Loucy (cell line): Measurements from ENCODE around the gene CPPED1.

Source experiments
- H2AFZ ChIP-seq: fragments of 200-600 bp; sonication (generic); 2 replicates; pipeline ENCODE4 v1.6.0; 2016; ENCODE audit warnings: antibody characterized with exemption, mild to moderate bottlenecking, low read length, moderate library complexity
- H3F3A ChIP-seq: fragments of 200-600 bp; 2 replicates; pipeline ENCODE4 v1.6.0; 2016; ENCODE audit warnings: antibody characterized with exemption, low read depth, mild to moderate bottlenecking
- H3K27me3 ChIP-seq: fragments of 200-600 bp; sonication (generic); 2 replicates; pipeline ENCODE4 v1.6.1; 2014; ENCODE audit warnings: low read length, mild to moderate bottlenecking; ENCODE audit not compliant: insufficient read depth, poor library complexity, severe bottlenecking
- H3K36me3 ChIP-seq: fragments of 200-600 bp; sonication (generic); 2 replicates; pipeline ENCODE4 v1.6.1; 2016; ENCODE audit warnings: low read length; ENCODE audit not compliant: insufficient read depth
- H3K4me1 ChIP-seq: fragments of 200-600 bp; sonication (generic); 2 replicates; pipeline ENCODE4 v1.5.1; 2014; ENCODE audit warnings: low read length, mild to moderate bottlenecking; ENCODE audit not compliant: insufficient read depth, poor library complexity, severe bottlenecking
- H3K4me2 ChIP-seq: fragments of 200-600 bp; sonication (generic); 2 replicates; pipeline ENCODE4 v1.6.0; 2014; ENCODE audit warnings: antibody characterized with exemption, low read length, low read depth, mild to moderate bottlenecking; ENCODE audit not compliant: poor library complexity, severe bottlenecking
- H3K4me3 ChIP-seq: fragments of 200-600 bp; sonication (generic); 2 replicates; pipeline ENCODE4 v1.5.1; 2014; ENCODE audit warnings: low read length, mild to moderate bottlenecking, mixed read lengths; ENCODE audit not compliant: poor library complexity, severe bottlenecking
- H3K79me2 ChIP-seq: fragments of 200-600 bp; sonication (generic); 2 replicates; pipeline ENCODE4 v1.6.1; 2014; ENCODE audit warnings: low read length; ENCODE audit not compliant: insufficient read depth
- H3K9ac ChIP-seq: fragments of 200-600 bp; sonication (generic); 2 replicates; pipeline ENCODE4 v1.6.0; 2014; ENCODE audit warnings: mild to moderate bottlenecking, low read depth, low read length, moderate library complexity; ENCODE audit not compliant: poor library complexity, severe bottlenecking
- H3K9me2 ChIP-seq: fragments of 200-600 bp; sonication (generic); replicated peaks from 2 replicates; pipeline ENCODE4 v1.6.1; 2016; ENCODE audit warnings: low read depth, low read length, mixed read lengths
- H3K9me3 ChIP-seq: fragments of 200-600 bp; sonication (generic); 2 replicates; pipeline ENCODE4 v1.6.1; 2014; ENCODE audit warnings: mild to moderate bottlenecking, antibody characterized with exemption, low read length, low read depth; ENCODE audit not compliant: insufficient read depth
- H4K20me1 ChIP-seq: fragments of 200-600 bp; sonication (generic); 2 replicates; pipeline ENCODE4 v1.6.0; 2014; ENCODE audit warnings: antibody characterized with exemption, low read length, mild to moderate bottlenecking; ENCODE audit not compliant: insufficient read depth, poor library complexity, severe bottlenecking
- EZH2phosphoT487 ChIP-seq: fragments of 200-600 bp; IDR thresholded peaks from 2 replicates; pipeline ENCODE4 v1.6.1; 2018; ENCODE audit warnings: antibody characterized with exemption, mild to moderate bottlenecking, moderate library complexity, borderline replicate concordance
- TF ChIP-seq, protein P1 (sequence below): fragments of 200-600 bp; sonication (generic); conservative IDR thresholded peaks from 2 replicates; pipeline ENCODE4 v1.5.1; 2014; ENCODE audit warnings: mild to moderate bottlenecking, antibody characterized with exemption, low read length

Gene CPPED1

DNA sequence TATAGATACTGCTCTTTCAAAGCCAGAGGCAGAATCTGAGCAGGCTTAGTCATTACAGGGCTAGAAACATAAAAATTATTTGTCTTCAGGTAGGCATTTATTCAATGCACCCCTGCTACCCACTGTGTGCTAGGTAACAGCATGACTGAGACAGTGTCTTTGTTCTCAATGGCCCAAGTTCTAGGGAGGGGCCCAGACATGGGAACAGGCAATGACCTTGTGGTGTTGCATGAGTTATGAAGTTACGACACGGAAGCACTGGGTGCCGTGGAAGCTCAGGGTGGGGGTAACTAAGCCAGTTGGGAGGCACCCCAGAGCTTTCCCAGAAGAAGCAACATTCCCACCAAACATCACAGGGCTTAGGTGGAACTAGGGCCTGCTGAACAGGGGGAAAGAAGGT is 87.0 kb downstream of the CPPED1 start:
- no peaks in the 10 kb centered on the region for H3F3A ChIP-seq
- no peaks in the 10 kb centered on the region for H3K4me1 ChIP-seq
- no peaks in the 10 kb centered on the region for H3K9me2 ChIP-seq
- no peak overlapping the region for H3K4me3 ChIP-seq
- no peaks in the 10 kb centered on the region for H3K36me3 ChIP-seq
- no peak for TF ChIP-seq EZH2phosphoT487
- TF ChIP-seq, protein P1, sequence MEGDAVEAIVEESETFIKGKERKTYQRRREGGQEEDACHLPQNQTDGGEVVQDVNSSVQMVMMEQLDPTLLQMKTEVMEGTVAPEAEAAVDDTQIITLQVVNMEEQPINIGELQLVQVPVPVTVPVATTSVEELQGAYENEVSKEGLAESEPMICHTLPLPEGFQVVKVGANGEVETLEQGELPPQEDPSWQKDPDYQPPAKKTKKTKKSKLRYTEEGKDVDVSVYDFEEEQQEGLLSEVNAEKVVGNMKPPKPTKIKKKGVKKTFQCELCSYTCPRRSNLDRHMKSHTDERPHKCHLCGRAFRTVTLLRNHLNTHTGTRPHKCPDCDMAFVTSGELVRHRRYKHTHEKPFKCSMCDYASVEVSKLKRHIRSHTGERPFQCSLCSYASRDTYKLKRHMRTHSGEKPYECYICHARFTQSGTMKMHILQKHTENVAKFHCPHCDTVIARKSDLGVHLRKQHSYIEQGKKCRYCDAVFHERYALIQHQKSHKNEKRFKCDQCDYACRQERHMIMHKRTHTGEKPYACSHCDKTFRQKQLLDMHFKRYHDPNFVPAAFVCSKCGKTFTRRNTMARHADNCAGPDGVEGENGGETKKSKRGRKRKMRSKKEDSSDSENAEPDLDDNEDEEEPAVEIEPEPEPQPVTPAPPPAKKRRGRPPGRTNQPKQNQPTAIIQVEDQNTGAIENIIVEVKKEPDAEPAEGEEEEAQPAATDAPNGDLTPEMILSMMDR: no peak
- H3K4me2 ChIP-seq: no peak overlapping the region
- H3K9me3 ChIP-seq: no peaks in the 10 kb centered on the region
- H3K79me2 ChIP-seq: no peaks in the 10 kb centered on the region
- H4K20me1 ChIP-seq: no peaks in the 10 kb centered on the region
- no peaks in the 10 kb centered on the region for H3K27me3 ChIP-seq
- no peak overlapping the region for H3K9ac ChIP-seq
- H2AFZ ChIP-seq: no peak overlapping the region

DNA sequence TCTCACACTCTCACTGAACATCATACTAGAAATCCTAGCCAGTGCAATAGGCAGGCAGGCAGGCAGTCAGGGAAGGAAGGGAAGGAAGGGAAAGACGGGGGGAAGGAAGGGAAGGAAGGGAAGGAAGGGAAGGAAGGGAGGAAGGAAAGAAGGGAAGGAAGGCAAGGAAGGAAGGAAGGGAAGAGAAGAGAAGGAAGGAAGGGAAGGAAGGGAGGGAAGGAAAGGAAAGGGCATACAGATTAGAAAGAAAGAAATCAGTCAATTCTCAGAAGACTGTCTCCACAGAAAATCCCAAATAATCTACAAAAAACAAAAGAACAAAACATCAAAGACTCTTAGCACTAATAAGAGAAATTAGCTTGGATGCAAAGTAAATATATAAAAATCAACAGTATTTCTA is 93.9 kb downstream of the CPPED1 start:
- no peaks in the 10 kb centered on the region for H4K20me1 ChIP-seq
- H3F3A ChIP-seq: no peaks in the 10 kb centered on the region
- no peak for TF ChIP-seq EZH2phosphoT487
- TF ChIP-seq, protein P1: no peak

DNA sequence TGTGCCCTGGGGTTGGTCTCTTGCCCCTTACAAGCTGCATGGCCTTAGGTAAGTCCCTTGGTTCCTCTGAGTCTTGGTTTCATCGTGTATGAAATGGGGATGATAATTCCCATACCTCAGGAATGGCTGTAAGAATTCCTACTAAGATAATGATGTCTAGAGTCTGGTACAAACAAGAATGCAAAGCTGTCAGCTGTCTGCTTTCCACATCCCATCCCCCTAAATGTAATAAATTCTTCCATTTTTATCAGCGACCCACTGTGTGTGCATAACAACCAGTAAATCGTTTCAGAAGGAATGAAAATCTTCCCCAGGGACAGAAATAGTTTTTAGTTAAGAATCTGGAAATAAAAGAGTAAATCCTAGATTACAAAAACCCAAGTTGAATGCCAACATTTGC is 95.4 kb downstream of the CPPED1 start:
- H3K27me3 ChIP-seq: no peaks in the 10 kb centered on the region
- H4K20me1 ChIP-seq: no peaks in the 10 kb centered on the region
- no peaks in the 10 kb centered on the region for H3K4me1 ChIP-seq
- H3K4me2 ChIP-seq: no peak overlapping the region
- H3K36me3 ChIP-seq: no peaks in the 10 kb centered on the region
- no peaks in the 10 kb centered on the region for H3K79me2 ChIP-seq
- TF ChIP-seq EZH2phosphoT487: no peak
- TF ChIP-seq, protein P1: no peak
- no peak overlapping the region for H3K4me3 ChIP-seq
- H3F3A ChIP-seq: no peaks in the 10 kb centered on the region
- no peaks in the 10 kb centered on the region for H3K9me2 ChIP-seq
- H3K9me3 ChIP-seq: no peaks in the 10 kb centered on the region; the same call in 1 of the 2 replicates
- no peak overlapping the region for H2AFZ ChIP-seq
- H3K9ac ChIP-seq: no peak overlapping the region

More for the DNA sequence above, 93.9 kb downstream of the CPPED1 start:
- H3K9ac ChIP-seq: no peak overlapping the region
- no peak overlapping the region for H2AFZ ChIP-seq
- no peaks in the 10 kb centered on the region for H3K27me3 ChIP-seq
- H3K9me2 ChIP-seq: no peaks in the 10 kb centered on the region
- H3K4me2 ChIP-seq: no peak overlapping the region
- H3K79me2 ChIP-seq: no peaks in the 10 kb centered on the region
- H3K36me3 ChIP-seq: no peaks in the 10 kb centered on the region
- no peaks in the 10 kb centered on the region for H3K4me1 ChIP-seq
- H3K9me3 ChIP-seq: no peaks in the 10 kb centered on the region; the same call in 1 of the 2 replicates
- no peak overlapping the region for H3K4me3 ChIP-seq
